Activated CD8-positive, alpha-beta memory T cell treated with anti-CD3 and anti-CD28 coated beads, Interleukin-2, amount 50 U/mL, for 1 hour (primary cell): Measurements from ENCODE around the gene MOB2.
"Not testable (repeated sequence)": the region's sequence is repeated elsewhere in the genome, so short reads cannot be mapped to it uniquely, and the experiment has no call there.

ENCODE experiments used
- DNase-seq: peaks from one replicate; pipeline ENCODE4 v3.0.0-alpha.2; 2020; ENCODE audit errors: extremely low read depth

Gene MOB2

GRCh38 chr11:1518301-1518700 lies 31.7 kb upstream of the MOB2 start:
- no peak for DNase-seq

GRCh38 chr11:1517117-1518005 lies 30.8 kb upstream of the MOB2 start:
- no peak for DNase-seq

- DNase-seq: no peak
Observed at GRCh38 chr11:1516273-1517067, 29.9 kb upstream of the MOB2 start.

- DNase-seq: peak; percentile 10
Observed at GRCh38 chr11:1515082-1516060, 28.8 kb upstream of the MOB2 start.

GRCh38 chr11:1514336-1515061 lies 27.9 kb upstream of the MOB2 start:
- DNase-seq: no peak

GRCh38 chr11:1513326-1514296 lies 27.0 kb upstream of the MOB2 start:
- DNase-seq: no peak

- not testable (repeated sequence) for DNase-seq
Observed at GRCh38 chr11:1512531-1513258, 26.1 kb upstream of the MOB2 start.

GRCh38 chr11:1511937-1512496 lies 25.4 kb upstream of the MOB2 start:
- DNase-seq: no peak

- no peak for DNase-seq
Observed at GRCh38 chr11:1510928-1511327, 24.3 kb upstream of the MOB2 start.

- not testable (repeated sequence) for DNase-seq
Observed at GRCh38 chr11:1510351-1510750, 23.8 kb upstream of the MOB2 start.

GRCh38 chr11:1509626-1510255 lies 23.2 kb upstream of the MOB2 start:
- no peak for DNase-seq

GRCh38 chr11:1508986-1509385 lies 22.4 kb upstream of the MOB2 start:
- DNase-seq: no peak

GRCh38 chr11:1508491-1508891 lies 21.9 kb upstream of the MOB2 start:
- no peak for DNase-seq

- no peak for DNase-seq
Observed at GRCh38 chr11:1507381-1508140, 21.0 kb upstream of the MOB2 start.

- no peak for DNase-seq
Observed at GRCh38 chr11:1506981-1507380, 20.4 kb upstream of the MOB2 start.

- DNase-seq: no peak
Observed at GRCh38 chr11:1505480-1505879, 18.9 kb upstream of the MOB2 start.

GRCh38 chr11:1504581-1505290 lies 18.2 kb upstream of the MOB2 start:
- no peak for DNase-seq
